Stimulated activated CD8-positive, alpha-beta memory T cell treated with anti-CD3 and anti-CD28 coated beads, Interleukin-7, amount 100 ng/mL, for 4 hours (primary cell): Measurements from ENCODE around the gene EDAR.

Source experiments
- DNase-seq, 2 donors: peaks; one replicate each; pipeline ENCODE4 v3.0.0-alpha.2; 2020; ENCODE audit warnings: low read depth in 2 of 2

Gene EDAR

GRCh38 chr2:108854484-108854883 is 134.5 kb downstream of the EDAR start:
- DNase-seq, result no peak

GRCh38 chr2:108853421-108853820 is 135.6 kb downstream of the EDAR start:
- DNase-seq, result no peak

- DNase-seq, result no peak
Observed at GRCh38 chr2:108852375-108852774, 136.6 kb downstream of the EDAR start.

GRCh38 chr2:108847000-108847399 is 142.0 kb downstream of the EDAR start:
- DNase-seq, result no peak

- no peak for DNase-seq
Observed at GRCh38 chr2:108845923-108846322, 143.1 kb downstream of the EDAR start.
